HL-60 (cell line): ENCODE results near the gene SLAMF7.
"Not testable (repeated sequence)": the region's sequence is repeated elsewhere in the genome, so short reads cannot be mapped to it uniquely, and the experiment has no call there.

Source experiments
- DNase-seq, 2 experiments: peaks; one replicate each; pipeline ENCODE4 v3.0.0-alpha.2; 2010 to 2020; ENCODE audit warnings: low read depth in 1 of 2, low spot score in 1 of 2
- H3K27ac ChIP-seq: fragments of 250-450 bp; sonication (Bioruptor Pico); replicated peaks from 2 replicates; pipeline ENCODE4 v1.5.1; 2020; ENCODE audit warnings: mild to moderate bottlenecking, moderate library complexity
- H3K27me3 ChIP-seq: fragments of 250-450 bp; sonication (Bioruptor Pico); 2 replicates; pipeline ENCODE4 v1.5.1; 2021; ENCODE audit warnings: mild to moderate bottlenecking, moderate library complexity; ENCODE audit not compliant: insufficient read depth, poor library complexity, severe bottlenecking
- H3K4me3 ChIP-seq: replicated peaks from 2 replicates; pipeline ENCODE4 v1.5.1; 2011; ENCODE audit warnings: mild to moderate bottlenecking, control low read depth, low read length; ENCODE audit not compliant: insufficient read depth
- GABPA ChIP-seq: IDR thresholded peaks from 2 replicates; pipeline ENCODE4 v1.6.1; 2012; ENCODE audit warnings: low read depth
- POLR2AphosphoS5 ChIP-seq: IDR thresholded peaks from 2 replicates; pipeline ENCODE4 v1.6.1; 2012; ENCODE audit warnings: low read depth
- REST ChIP-seq: IDR thresholded peaks from 2 replicates; pipeline ENCODE4 v1.6.1; 2012; ENCODE audit warnings: low read depth; ENCODE audit not compliant: insufficient replicate concordance
- SPI1 ChIP-seq: IDR thresholded peaks from 2 replicates; pipeline ENCODE4 v1.6.1; 2012; ENCODE audit warnings: low read depth, mild to moderate bottlenecking, borderline replicate concordance
- long read RNA-seq: library from polyadenylated mRNA; unstranded; transcript quantifications from one replicate; pipeline ENCODE4 v2.0.0, GENCODE V29; 2020
- TF ChIP-seq, protein P1 (sequence below): IDR thresholded peaks from one replicate; pipeline ENCODE4 v1.5.1; 2011; ENCODE audit warnings: low read length, control low read depth, inconsistent platforms; ENCODE audit not compliant: insufficient read depth

Gene SLAMF7, protein sequence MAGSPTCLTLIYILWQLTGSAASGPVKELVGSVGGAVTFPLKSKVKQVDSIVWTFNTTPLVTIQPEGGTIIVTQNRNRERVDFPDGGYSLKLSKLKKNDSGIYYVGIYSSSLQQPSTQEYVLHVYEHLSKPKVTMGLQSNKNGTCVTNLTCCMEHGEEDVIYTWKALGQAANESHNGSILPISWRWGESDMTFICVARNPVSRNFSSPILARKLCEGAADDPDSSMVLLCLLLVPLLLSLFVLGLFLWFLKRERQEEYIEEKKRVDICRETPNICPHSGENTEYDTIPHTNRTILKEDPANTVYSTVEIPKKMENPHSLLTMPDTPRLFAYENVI
- long read RNA-seq = 0 reads

GRCh38 chr1:160739098-160739511, at the start of gene SLAMF7:
SLAMF7 (plus strand) TSS chr1:160739247; CDS start chr1:160739302, 55 bp downstream.
- Histone ChIP-seq H3K27ac (no peak within 1 kb of the TSS), H3K27me3 (no peaks in the 10 kb centered on the region), H3K4me3 (no peak within 1 kb of the TSS)
- TF ChIP-seq SPI1 (peak; percentile 88), REST (no peak)
- peak; percentile 76 for DNase-seq

GRCh38 chr1:160692390-160692789, 46.7 kb upstream of the SLAMF7 start:
- not testable (repeated sequence) for H3K27ac ChIP-seq, DNase-seq, H3K4me3 ChIP-seq, H3K27me3 ChIP-seq

DNA sequence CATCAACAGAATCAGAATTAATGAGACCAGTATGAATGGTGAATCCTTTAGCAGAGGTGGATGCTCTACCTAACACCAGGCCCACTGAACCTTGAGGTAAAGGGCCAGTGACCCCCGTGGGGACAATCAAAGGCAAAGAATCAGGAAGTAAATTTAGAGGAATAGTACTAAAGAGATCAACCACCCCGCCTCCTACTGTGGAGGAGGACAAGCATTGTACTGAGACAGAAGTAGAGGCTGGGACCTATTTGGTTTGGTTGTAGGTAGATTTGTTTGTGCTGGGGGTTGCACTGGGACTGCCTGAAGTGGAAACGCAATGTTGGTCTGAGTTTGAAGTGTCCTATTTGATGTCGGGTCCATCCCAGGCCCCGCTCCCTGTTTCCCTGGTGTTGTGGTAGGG, 36.9 kb upstream of the SLAMF7 start:
- H3K27me3 ChIP-seq = no peaks in the 10 kb centered on the region
- no peak for DNase-seq
- H3K4me3 ChIP-seq = no peak overlapping the region
- TF ChIP-seq REST = no peak
- no peak for TF ChIP-seq POLR2AphosphoS5
- no peak for TF ChIP-seq SPI1
- no peak for TF ChIP-seq GABPA
- TF ChIP-seq, protein P1, sequence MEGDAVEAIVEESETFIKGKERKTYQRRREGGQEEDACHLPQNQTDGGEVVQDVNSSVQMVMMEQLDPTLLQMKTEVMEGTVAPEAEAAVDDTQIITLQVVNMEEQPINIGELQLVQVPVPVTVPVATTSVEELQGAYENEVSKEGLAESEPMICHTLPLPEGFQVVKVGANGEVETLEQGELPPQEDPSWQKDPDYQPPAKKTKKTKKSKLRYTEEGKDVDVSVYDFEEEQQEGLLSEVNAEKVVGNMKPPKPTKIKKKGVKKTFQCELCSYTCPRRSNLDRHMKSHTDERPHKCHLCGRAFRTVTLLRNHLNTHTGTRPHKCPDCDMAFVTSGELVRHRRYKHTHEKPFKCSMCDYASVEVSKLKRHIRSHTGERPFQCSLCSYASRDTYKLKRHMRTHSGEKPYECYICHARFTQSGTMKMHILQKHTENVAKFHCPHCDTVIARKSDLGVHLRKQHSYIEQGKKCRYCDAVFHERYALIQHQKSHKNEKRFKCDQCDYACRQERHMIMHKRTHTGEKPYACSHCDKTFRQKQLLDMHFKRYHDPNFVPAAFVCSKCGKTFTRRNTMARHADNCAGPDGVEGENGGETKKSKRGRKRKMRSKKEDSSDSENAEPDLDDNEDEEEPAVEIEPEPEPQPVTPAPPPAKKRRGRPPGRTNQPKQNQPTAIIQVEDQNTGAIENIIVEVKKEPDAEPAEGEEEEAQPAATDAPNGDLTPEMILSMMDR = no peak
- no peak overlapping the region for H3K27ac ChIP-seq

DNA sequence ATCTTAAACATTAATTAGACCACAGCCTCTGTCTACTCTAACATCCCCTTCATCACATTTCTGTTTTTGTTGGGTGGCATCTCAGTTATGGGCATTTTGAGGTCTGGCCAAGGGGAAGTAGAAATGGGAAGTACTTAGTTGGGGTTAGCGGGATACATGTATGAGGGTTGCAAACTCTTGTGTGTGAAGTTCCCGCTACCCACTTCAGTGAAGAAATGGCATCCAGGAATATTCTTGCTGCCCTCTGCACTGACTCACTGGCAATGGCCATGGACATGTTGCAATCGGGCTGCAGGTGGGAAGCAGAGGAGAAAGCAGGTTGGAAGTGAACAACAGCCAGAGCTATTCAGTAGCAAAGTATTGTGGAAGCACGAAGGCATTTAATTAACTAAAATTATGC, 34.8 kb upstream of the SLAMF7 start:
- H3K27ac ChIP-seq = peak overlapping the region; percentile 36
- DNase-seq = peak; percentile 91 to 92

GRCh38 chr1:160705212-160705621, 33.8 kb upstream of the SLAMF7 start:
- not testable (repeated sequence) for H3K27me3 ChIP-seq, H3K4me3 ChIP-seq
- H3K27ac ChIP-seq = peak overlapping the region; percentile 36
- DNase-seq = peak in 1 of 2 experiments; percentile 73
- TF ChIP-seq SPI1 (peak; percentile 56; the same call in 1 of the 2 replicates), POLR2AphosphoS5 (peak; percentile 39; the same call in 1 of the 2 replicates)

More for the DNA sequence above, 34.8 kb upstream of the SLAMF7 start:
- no peak overlapping the region for H3K4me3 ChIP-seq
- no peaks in the 10 kb centered on the region for H3K27me3 ChIP-seq
- TF ChIP-seq SPI1 = peak; percentile 76; the same call in 1 of the 2 replicates
- no peak for TF ChIP-seq GABPA
- peak; percentile 79 for TF ChIP-seq POLR2AphosphoS5
